GM23338 (cell line): ENCODE measurements around the gene ZBTB20. TPM values are rescaled to one million over a fixed set of nuclear protein-coding genes. Genes with fewer than 3 reads are reported as not detected.

ENCODE experiments used
- ATAC-seq: fragments of 200-7000 bp; cut with Tn5 transposase; 3 replicates; pipeline ENCODE4 v1.9.1; 2020
- DNase-seq: peaks from one replicate; pipeline ENCODE4 v3.0.0-alpha.2; 2015; ENCODE audit warnings: low spot score
- H2AFZ ChIP-seq: fragments of 200-600 bp; sonication (generic); 2 replicates; pipeline ENCODE4 v1.8.0; 2016; ENCODE audit warnings: antibody characterized with exemption, mild to moderate bottlenecking, moderate library complexity
- H3F3A ChIP-seq: fragments of 200-600 bp; sonication (generic); replicated peaks from 2 replicates; pipeline ENCODE4 v1.8.0; 2017; ENCODE audit warnings: antibody characterized with exemption, mixed run types, low read depth
- H3K27ac ChIP-seq: fragments of 200-600 bp; sonication (generic); 2 replicates; pipeline ENCODE4 v1.6.1; 2016; ENCODE audit warnings: low read depth
- H3K27me3 ChIP-seq: fragments of 200-600 bp; sonication (generic); 2 replicates; pipeline ENCODE4 v1.8.0; 2016; ENCODE audit warnings: mild to moderate bottlenecking, mixed run types, moderate library complexity; ENCODE audit not compliant: insufficient read depth
- H3K36me3 ChIP-seq: fragments of 200-600 bp; sonication (generic); 2 replicates; pipeline ENCODE4 v1.8.0; 2016; ENCODE audit warnings: mild to moderate bottlenecking; ENCODE audit not compliant: insufficient read depth
- H3K4me1 ChIP-seq: fragments of 200-600 bp; sonication (generic); 2 replicates; pipeline ENCODE4 v1.8.0; 2016; ENCODE audit warnings: mild to moderate bottlenecking, moderate library complexity; ENCODE audit not compliant: insufficient read depth
- H3K4me2 ChIP-seq: fragments of 200-600 bp; sonication (generic); 2 replicates; pipeline ENCODE4 v1.7.1; 2017; ENCODE audit warnings: mixed run types
- H3K4me3 ChIP-seq: fragments of 200-600 bp; sonication (generic); 2 replicates; pipeline ENCODE4 v1.6.1; 2016; ENCODE audit warnings: mixed run types
- H3K79me2 ChIP-seq: fragments of 200-600 bp; sonication (generic); replicated peaks from 2 replicates; pipeline ENCODE4 v1.8.0; 2017; ENCODE audit warnings: mild to moderate bottlenecking; ENCODE audit not compliant: insufficient read depth
- H3K9me2 ChIP-seq: fragments of 200-600 bp; sonication (generic); 2 replicates; pipeline ENCODE4 v1.8.0; 2017; ENCODE audit not compliant: insufficient read depth
- H4K20me1 ChIP-seq: fragments of 200-600 bp; sonication (generic); replicated peaks from 2 replicates; pipeline ENCODE4 v1.8.0; 2017; ENCODE audit warnings: mild to moderate bottlenecking; ENCODE audit not compliant: insufficient read depth
- H3K27ac Mint-ChIP-seq: 2 replicates; pipeline ENCODE4 v1.8.0; 2020; ENCODE audit warnings: inconsistent platforms, mild to moderate bottlenecking, moderate library complexity, mixed read lengths
- H3K27me3 Mint-ChIP-seq: 3 replicates; pipeline ENCODE4 v1.8.0; 2022; ENCODE audit warnings: low read depth, mild to moderate bottlenecking, moderate library complexity, mixed read lengths, inconsistent platforms; ENCODE audit not compliant: insufficient read depth, poor library complexity
- H3K36me3 Mint-ChIP-seq: 3 replicates; pipeline ENCODE4 v1.8.0; 2021; ENCODE audit warnings: low read depth, mild to moderate bottlenecking, inconsistent platforms, moderate library complexity, mixed read lengths
- H3K4me1 Mint-ChIP-seq: 3 replicates; pipeline ENCODE4 v1.8.0; 2020; ENCODE audit warnings: mild to moderate bottlenecking, inconsistent platforms, mixed read lengths
- H3K4me3 Mint-ChIP-seq: 3 replicates; pipeline ENCODE4 v1.8.0; 2021; ENCODE audit warnings: moderate library complexity, mild to moderate bottlenecking, inconsistent platforms, mixed read lengths
- H3K9me3 Mint-ChIP-seq: 3 replicates; pipeline ENCODE4 v1.8.0; 2020; ENCODE audit warnings: moderate library complexity, mild to moderate bottlenecking, inconsistent platforms, mixed read lengths
- EZH2 ChIP-seq: fragments of 200-600 bp; sonication (generic); IDR thresholded peaks from one replicate; pipeline ENCODE4 v1.8.0; 2017; ENCODE audit warnings: antibody characterized with exemption, mild to moderate bottlenecking, low read depth; ENCODE audit not compliant: unreplicated experiment
- EZH2phosphoT487 ChIP-seq: fragments of 200-600 bp; sonication (generic); IDR thresholded peaks from one replicate; pipeline ENCODE4 v1.8.1; 2018; ENCODE audit warnings: antibody characterized with exemption; ENCODE audit not compliant: unreplicated experiment
- JUNB ChIP-seq: IDR thresholded peaks from one replicate; pipeline ENCODE4 v1.6.1; 2016; ENCODE audit warnings: antibody characterized with exemption; ENCODE audit not compliant: unreplicated experiment
- NANOG ChIP-seq: IDR thresholded peaks from 2 replicates; pipeline ENCODE4 v1.6.1; 2016; ENCODE audit warnings: antibody characterized with exemption, borderline replicate concordance
- POLR2AphosphoS5 ChIP-seq: IDR thresholded peaks from 2 replicates; pipeline ENCODE4 v1.6.1; 2016; ENCODE audit warnings: antibody characterized with exemption, low read depth
- STAT1 ChIP-seq: IDR thresholded peaks from one replicate; pipeline ENCODE4 v1.6.1; 2016; ENCODE audit warnings: antibody characterized with exemption; ENCODE audit not compliant: unreplicated experiment
- ZNF331 ChIP-seq: fragments of 250-450 bp; sonication (Bioruptor Pico); IDR thresholded peaks from 2 replicates; pipeline ENCODE4 v1.5.0; 2020; ENCODE audit warnings: low read depth, mild to moderate bottlenecking, moderate library complexity
- ZNF462 ChIP-seq: fragments of 250-450 bp; sonication (Bioruptor Pico); IDR thresholded peaks from 2 replicates; pipeline ENCODE4 v1.5.0; 2020; ENCODE audit warnings: mild to moderate bottlenecking, moderate library complexity
- polyA plus RNA-seq: library from polyadenylated mRNA; unstranded; fragments of >200 nt; fragmentation: Nextera tagmentation; extraction: Ambion mirVana; gene quantifications from 2 replicates; pipeline ENCODE4 v1.2.1, GENCODE V29; 2016
- total RNA-seq: library from RNA; depleted of rRNA; stranded (reverse); fragments of >200 nt; shearing (Covaris generic); gene quantifications from 2 replicates; pipeline ENCODE4 v1.2.3, GENCODE V29; 2014

Gene ZBTB20
- total and polyA plus RNA-seq, 2 experiments from 2014 or later: 2.0 to 3.3 TPM

GRCh38 chr3:114847564-114847963, 299.5 kb downstream of the ZBTB20 start:
- Mint-ChIP-seq H3K36me3 (no peaks in the 10 kb centered on the region), H3K9me3 (no peaks in the 10 kb centered on the region), H3K27ac (no peak overlapping the region), H3K4me1 (no peaks in the 10 kb centered on the region), H3K4me3 (no peak overlapping the region), H3K27me3 (no peaks in the 10 kb centered on the region)
- no peak overlapping the region for H3K4me3 ChIP-seq
- no peaks in the 10 kb centered on the region for H3K36me3 ChIP-seq
- no peak for TF ChIP-seq ZNF462 (CRISPR knock-in tag)
- TF ChIP-seq POLR2AphosphoS5: no peak
- TF ChIP-seq EZH2: no peak
- no peak for TF ChIP-seq NANOG
- no peaks in the 10 kb centered on the region for H3K9me2 ChIP-seq
- ATAC-seq (no peak), DNase-seq (no peak)
- no peaks in the 10 kb centered on the region for H3K27me3 ChIP-seq
- H2AFZ ChIP-seq: no peak overlapping the region
- no peak overlapping the region for H3K4me2 ChIP-seq
- no peaks in the 10 kb centered on the region for H3F3A ChIP-seq
- H4K20me1 ChIP-seq: no peaks in the 10 kb centered on the region
- no peaks in the 10 kb centered on the region for H3K79me2 ChIP-seq
- H3K4me1 ChIP-seq: no peaks in the 10 kb centered on the region
- H3K27ac ChIP-seq: no peak overlapping the region

- no peak overlapping the region for H3K4me3 Mint-ChIP-seq
- ATAC-seq: no peak
- Histone ChIP-seq H3K27me3 (no peaks in the 10 kb centered on the region), H3F3A (no peaks in the 10 kb centered on the region), H3K36me3 (no peaks in the 10 kb centered on the region), H3K4me3 (no peak overlapping the region), H4K20me1 (no peaks in the 10 kb centered on the region), H3K27ac (no peak overlapping the region), H3K9me2 (no peaks in the 10 kb centered on the region), H3K4me2 (no peak overlapping the region), H2AFZ (no peak overlapping the region), H3K79me2 (no peaks in the 10 kb centered on the region), H3K4me1 (no peaks in the 10 kb centered on the region)
- no peaks in the 10 kb centered on the region for H3K9me3 Mint-ChIP-seq
- H3K27ac Mint-ChIP-seq: no peak overlapping the region
- DNase-seq: no peak
- H3K27me3 Mint-ChIP-seq: no peaks in the 10 kb centered on the region
- H3K36me3 Mint-ChIP-seq: no peaks in the 10 kb centered on the region
- no peaks in the 10 kb centered on the region for H3K4me1 Mint-ChIP-seq
- TF ChIP-seq ZNF462 (CRISPR knock-in tag) (no peak), ZNF331 (CRISPR knock-in tag) (no peak), STAT1 (no peak), EZH2phosphoT487 (no peak), JUNB (no peak)
These were observed 300.3 kb downstream of the ZBTB20 start for GRCh38 chr3:114846779-114847178.
